Nephron progenitor cell (in vitro differentiated cells): ENCODE measurements around the gene ZNF385B.

Experiments used
- DNase-seq: peaks from one replicate; pipeline ENCODE4 v3.0.0; 2021
- H3K27ac Mint-ChIP-seq: 2 replicates; pipeline ENCODE4 v1.8.0; 2021; ENCODE audit warnings: mild to moderate bottlenecking, moderate library complexity, mixed read lengths
- H3K27me3 Mint-ChIP-seq: 2 replicates; pipeline ENCODE4 v1.8.0; 2021; ENCODE audit warnings: mild to moderate bottlenecking, low read depth, mixed read lengths; ENCODE audit not compliant: poor library complexity
- H3K36me3 Mint-ChIP-seq: 2 replicates; pipeline ENCODE4 v1.8.0; 2021; ENCODE audit warnings: low read depth, mixed read lengths
- H3K4me1 Mint-ChIP-seq: 2 replicates; pipeline ENCODE4 v1.8.0; 2021; ENCODE audit warnings: mixed read lengths
- H3K4me3 Mint-ChIP-seq: 2 replicates; pipeline ENCODE4 v1.8.0; 2021; ENCODE audit warnings: mild to moderate bottlenecking, moderate library complexity, mixed read lengths
- H3K9me3 Mint-ChIP-seq: 2 replicates; pipeline ENCODE4 v1.8.0; 2021; ENCODE audit warnings: mild to moderate bottlenecking, moderate library complexity, mixed read lengths
- TF ChIP-seq, protein P1 (sequence below): fragments of 200-600 bp; sonication (generic); IDR thresholded peaks from 2 replicates; pipeline ENCODE4 v1.5.0; 2021; ENCODE audit warnings: antibody characterized with exemption

Gene ZNF385B

GRCh38 chr2:179741317-179741716, 120.1 kb downstream of the ZNF385B start:
- no peaks in the 10 kb centered on the region for H3K9me3 Mint-ChIP-seq
- TF ChIP-seq, protein P1, sequence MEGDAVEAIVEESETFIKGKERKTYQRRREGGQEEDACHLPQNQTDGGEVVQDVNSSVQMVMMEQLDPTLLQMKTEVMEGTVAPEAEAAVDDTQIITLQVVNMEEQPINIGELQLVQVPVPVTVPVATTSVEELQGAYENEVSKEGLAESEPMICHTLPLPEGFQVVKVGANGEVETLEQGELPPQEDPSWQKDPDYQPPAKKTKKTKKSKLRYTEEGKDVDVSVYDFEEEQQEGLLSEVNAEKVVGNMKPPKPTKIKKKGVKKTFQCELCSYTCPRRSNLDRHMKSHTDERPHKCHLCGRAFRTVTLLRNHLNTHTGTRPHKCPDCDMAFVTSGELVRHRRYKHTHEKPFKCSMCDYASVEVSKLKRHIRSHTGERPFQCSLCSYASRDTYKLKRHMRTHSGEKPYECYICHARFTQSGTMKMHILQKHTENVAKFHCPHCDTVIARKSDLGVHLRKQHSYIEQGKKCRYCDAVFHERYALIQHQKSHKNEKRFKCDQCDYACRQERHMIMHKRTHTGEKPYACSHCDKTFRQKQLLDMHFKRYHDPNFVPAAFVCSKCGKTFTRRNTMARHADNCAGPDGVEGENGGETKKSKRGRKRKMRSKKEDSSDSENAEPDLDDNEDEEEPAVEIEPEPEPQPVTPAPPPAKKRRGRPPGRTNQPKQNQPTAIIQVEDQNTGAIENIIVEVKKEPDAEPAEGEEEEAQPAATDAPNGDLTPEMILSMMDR, result no peak

GRCh38 chr2:179729966-179730365, 131.4 kb downstream of the ZNF385B start:
- Mint-ChIP-seq H3K36me3 (no peaks in the 10 kb centered on the region), H3K27ac (no peak overlapping the region), H3K9me3 (no peaks in the 10 kb centered on the region), H3K4me1 (no peaks in the 10 kb centered on the region), H3K4me3 (no peak overlapping the region), H3K27me3 (peaks cover 3% of the 10 kb centered on the region)
- DNase-seq, result no peak
- TF ChIP-seq, protein P1, result no peak

More at GRCh38 chr2:179741317-179741716, 120.1 kb downstream of the ZNF385B start:
- H3K27ac Mint-ChIP-seq, result no peak overlapping the region
- no peaks in the 10 kb centered on the region for H3K4me1 Mint-ChIP-seq
- DNase-seq, result no peak
- H3K4me3 Mint-ChIP-seq, result no peak overlapping the region
- no peaks in the 10 kb centered on the region for H3K36me3 Mint-ChIP-seq
- no peaks in the 10 kb centered on the region for H3K27me3 Mint-ChIP-seq

GRCh38 chr2:179726461-179727180, 134.8 kb downstream of the ZNF385B start:
- Mint-ChIP-seq H3K4me1 (no peaks in the 10 kb centered on the region), H3K9me3 (no peaks in the 10 kb centered on the region), H3K27me3 (no peaks in the 10 kb centered on the region), H3K4me3 (no peak overlapping the region), H3K27ac (no peak overlapping the region), H3K36me3 (no peaks in the 10 kb centered on the region)
- DNase-seq, result no peak
- TF ChIP-seq, protein P1, result no peak

GRCh38 chr2:179724403-179724802, 137.0 kb downstream of the ZNF385B start:
- no peak overlapping the region for H3K27ac Mint-ChIP-seq
- H3K4me3 Mint-ChIP-seq, result no peak overlapping the region
- peaks cover 4% of the 10 kb centered on the region for H3K27me3 Mint-ChIP-seq
- H3K9me3 Mint-ChIP-seq, result no peaks in the 10 kb centered on the region
- TF ChIP-seq, protein P1, result no peak
- no peaks in the 10 kb centered on the region for H3K4me1 Mint-ChIP-seq
- DNase-seq, result no peak
- no peaks in the 10 kb centered on the region for H3K36me3 Mint-ChIP-seq

- Mint-ChIP-seq H3K36me3 (no peaks in the 10 kb centered on the region), H3K27me3 (peaks cover 4% of the 10 kb centered on the region), H3K27ac (no peak overlapping the region), H3K4me1 (no peaks in the 10 kb centered on the region), H3K9me3 (no peaks in the 10 kb centered on the region), H3K4me3 (no peak overlapping the region)
- TF ChIP-seq, protein P1, result no peak
- no peak for DNase-seq
These were observed 141.1 kb downstream of the ZNF385B start for GRCh38 chr2:179720173-179720772.

DNA sequence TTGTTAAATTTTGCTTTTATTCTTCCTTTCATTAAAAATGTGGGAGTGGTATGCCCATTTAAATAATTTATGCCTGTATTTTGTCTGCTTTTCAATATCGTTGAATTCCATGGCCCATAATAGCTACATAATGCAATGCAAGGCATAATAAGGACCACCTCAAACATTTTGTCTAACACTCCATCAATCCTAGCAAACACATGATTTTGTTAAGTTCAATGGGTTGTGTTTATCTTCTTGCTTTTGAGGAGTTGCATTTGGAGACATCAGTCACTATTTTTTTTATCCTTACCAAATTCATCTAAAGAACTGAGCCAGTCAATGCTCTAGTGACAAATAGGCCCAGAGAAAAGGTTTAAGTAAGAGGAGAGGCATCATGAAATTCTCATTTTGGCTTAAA, 145.5 kb downstream of the ZNF385B start:
- H3K27me3 Mint-ChIP-seq, result peaks cover 4% of the 10 kb centered on the region
- no peaks in the 10 kb centered on the region for H3K4me1 Mint-ChIP-seq
- no peak for DNase-seq
- H3K9me3 Mint-ChIP-seq, result no peaks in the 10 kb centered on the region
- H3K27ac Mint-ChIP-seq, result no peak overlapping the region
- H3K36me3 Mint-ChIP-seq, result no peaks in the 10 kb centered on the region
- TF ChIP-seq, protein P1, result no peak
- H3K4me3 Mint-ChIP-seq, result no peak overlapping the region
